GM15510 (cell line): ENCODE results near the gene STON1.

Experiments
- POLR2A ChIP-seq: IDR thresholded peaks from 3 replicates; pipeline ENCODE4 v1.6.1; 2011; ENCODE audit warnings: borderline replicate concordance; ENCODE audit not compliant: insufficient read length; ENCODE audit errors: extremely low read depth

Gene STON1

DNA sequence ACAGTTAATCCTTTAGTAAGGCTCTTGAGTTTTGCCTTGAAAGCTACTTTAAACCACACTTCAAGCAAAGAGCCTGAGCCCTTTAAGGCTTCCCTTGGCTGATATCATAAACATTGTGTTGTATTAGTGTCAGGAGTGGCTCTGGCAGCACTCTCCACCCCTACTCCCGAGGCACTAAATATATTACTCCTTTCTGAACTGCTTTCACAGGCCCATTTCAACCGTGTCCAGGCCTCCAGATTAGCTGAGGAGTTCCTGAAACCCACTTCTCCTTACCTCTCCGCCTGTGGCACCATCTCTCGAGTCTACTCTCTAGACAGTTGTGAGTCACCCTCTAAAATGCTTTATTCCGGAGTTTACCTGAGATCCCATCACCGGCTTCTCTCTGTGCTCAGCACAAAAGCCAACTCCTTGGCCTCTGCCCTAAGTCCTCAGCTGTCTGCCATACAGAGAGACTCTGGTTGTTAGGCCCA is 14.4 kb upstream of the STON1 start:
- no peak for TF ChIP-seq POLR2A

DNA sequence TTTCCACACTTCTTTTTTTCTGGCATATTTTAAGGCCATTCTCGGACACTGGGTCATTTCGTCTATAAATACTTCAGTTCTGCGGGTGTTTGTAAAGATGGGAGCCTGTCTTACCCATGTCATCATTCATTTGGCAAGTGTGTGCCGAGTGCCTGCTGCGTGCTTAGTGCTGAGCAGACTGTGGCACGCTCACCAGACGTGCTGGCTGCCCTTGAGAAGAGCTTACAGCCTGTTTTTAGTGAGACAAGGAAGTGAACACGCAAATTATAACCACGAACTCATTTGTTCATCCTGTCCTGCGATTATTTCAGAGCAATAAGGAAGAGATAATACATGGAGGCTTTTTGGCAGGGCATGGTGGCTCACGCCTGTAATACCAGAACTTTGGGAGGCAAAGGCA is 10.4 kb upstream of the STON1 start:
- no peak for TF ChIP-seq POLR2A

DNA sequence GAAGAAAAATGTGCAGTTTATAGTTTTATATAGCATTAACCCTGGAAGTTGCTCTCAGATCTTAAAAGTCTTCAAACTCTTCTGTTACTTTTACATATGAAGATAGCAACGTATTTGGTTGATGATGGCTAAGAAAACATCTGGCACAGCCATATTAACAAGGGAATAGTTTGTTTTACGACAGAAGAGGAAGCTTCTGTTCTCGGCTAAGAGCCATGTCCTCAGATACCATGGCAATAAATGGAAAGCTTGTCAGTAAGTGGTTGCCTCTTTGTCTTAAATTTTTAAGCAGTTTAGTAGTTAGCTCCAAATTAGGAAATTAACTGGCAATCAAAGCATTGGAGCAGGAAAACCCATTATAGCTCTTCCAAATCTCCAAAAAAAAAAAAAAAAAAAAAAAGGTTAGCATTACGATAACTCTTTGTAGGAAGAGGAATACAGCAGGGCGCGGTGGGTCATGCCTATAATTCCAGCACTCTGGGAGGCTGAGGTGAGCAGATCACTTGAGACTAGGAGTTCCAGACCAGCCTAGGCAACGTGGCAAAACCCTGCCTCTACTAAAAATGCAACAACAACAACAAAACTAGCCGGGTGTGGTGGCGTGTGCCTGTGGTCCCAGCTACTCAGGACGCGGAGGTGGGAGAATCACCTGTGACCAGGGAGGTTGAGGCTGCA is 4.5 kb upstream of the STON1 start:
- no peak for TF ChIP-seq POLR2A

DNA sequence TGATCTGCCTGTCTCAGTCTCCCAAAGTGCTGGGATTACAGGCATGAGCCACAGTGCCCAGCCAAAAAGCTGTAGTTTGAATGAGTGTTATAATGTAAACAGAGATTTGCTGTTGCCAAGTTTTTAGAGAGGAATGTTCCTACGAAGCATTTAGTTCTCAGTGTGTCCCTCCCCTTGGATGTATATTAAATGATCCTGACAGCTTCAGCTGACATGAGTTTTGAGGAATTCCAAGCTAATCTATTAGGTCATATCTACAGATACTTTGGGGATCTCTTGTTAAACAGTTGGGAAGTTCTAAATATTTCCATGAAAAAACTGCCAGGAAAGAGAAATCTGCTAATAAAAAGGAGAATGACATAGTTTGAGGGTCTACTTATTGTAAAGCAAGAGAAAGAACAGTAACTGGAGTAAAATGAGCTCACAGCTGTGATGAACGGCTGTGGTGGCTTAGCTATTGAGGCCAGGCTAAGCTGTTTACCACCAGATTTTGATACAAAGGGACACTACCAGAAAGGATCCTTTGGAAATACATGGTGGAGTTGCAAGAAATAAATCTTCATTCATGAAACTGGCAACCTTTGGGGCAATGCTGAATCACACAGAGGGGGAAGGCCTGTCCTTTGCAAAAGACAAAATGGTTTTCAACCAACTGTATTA is 2.6 kb upstream of the STON1 start:
- TF ChIP-seq POLR2A = no peak

DNA sequence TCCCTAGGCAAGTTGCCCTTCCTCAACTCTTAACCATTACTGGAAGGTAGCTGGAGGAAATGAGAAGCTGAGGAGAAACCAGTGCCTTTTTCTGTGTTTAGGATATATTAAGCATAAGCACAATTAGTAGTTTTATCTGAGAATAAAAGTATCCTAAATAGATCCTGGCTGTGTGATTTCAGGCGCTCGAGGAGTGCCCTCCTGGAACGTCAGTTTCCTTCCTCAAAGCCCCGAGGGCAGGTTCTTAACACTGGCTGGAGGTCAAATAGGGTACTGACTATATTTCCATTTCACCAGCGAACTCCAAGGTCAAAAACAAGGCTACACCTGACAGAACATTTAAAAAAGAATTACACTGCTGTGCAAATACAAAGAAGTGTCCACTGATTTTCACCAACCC is 1.5 kb upstream of the STON1 start:
- TF ChIP-seq POLR2A = no peak

DNA sequence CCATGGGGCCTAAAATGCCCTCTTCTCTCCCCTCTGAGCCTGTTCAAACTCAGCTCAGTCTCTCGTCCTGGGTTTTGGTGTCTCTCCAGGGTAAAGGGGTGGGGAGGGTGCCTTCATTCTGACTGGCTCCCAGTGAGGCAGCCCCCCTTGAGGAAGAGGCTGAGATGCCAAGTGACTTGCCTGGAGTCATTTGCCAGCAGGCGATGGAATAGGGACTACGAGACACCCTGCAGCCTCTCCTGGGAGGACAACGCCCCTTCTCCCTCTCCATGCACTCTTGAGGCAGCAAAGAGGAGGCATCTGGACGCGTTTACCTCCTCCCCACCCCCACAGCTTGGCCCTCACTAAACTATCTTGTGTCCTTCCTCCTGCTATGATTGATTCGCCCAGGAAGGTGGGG is 760 bp upstream of the STON1 start:
- no peak for TF ChIP-seq POLR2A

DNA sequence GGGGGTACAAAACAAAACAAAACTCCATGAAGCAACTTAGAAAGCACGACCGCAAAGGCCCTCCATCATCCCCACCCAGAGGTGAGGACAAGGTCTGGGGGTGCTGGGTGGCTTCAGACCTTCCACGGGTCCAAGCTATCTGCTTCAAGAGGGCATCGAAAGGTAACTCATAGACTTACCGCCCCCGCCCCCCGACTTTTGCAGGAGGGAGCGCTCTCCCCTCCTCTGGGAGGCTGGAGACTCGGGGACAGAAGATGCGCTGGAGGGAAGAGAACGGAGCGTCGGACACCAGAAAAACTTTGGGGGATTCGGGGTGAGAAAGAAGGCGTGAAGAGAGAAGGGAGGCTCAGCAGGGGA is 300 bp upstream of the STON1 start:
- TF ChIP-seq POLR2A = no peak

DNA sequence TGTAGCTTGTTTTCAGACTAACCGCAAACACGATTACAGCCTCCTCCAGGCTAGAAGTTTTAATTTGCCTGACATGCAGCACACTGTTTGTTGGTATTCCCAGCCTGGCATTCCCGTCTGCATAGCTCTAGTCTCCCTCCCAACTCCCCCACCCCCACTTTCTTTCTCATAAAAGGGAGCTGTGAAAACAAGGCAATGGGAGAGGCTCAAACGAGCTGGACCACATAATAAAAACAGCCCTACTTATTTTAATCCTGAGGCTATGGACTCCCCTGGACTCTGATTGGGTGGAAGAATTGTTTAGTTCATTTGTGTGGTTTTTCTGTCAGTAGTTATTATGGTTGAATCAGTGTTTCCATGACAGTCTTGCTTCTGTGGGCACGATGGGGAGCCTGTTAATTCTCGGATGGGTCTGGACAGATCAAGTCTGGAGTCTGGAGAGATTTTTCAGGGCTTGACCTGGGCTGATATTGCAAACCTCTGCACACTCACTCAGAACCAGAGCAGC is 1.2 kb downstream of the STON1 start:
- no peak for TF ChIP-seq POLR2A

DNA sequence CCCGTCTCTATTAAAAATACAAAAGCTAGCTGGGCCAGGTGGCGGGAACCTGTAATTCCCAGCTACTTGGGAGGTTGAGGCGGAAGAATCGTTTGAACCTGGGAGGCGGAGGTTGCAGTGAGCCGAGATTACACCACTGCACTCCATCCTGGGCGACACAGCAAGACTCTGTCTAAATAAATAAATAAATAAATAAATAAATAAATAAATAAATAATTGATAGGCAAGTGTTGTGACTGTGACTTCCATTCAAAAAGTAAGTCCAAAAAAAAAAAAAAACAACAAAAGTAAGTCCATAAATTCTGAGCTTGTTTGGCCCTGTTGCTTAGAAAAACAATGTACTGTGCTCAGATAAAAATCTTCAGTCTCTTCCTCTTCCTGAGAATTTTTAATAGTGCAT is 2.2 kb downstream of the STON1 start:
- TF ChIP-seq POLR2A = no peak

DNA sequence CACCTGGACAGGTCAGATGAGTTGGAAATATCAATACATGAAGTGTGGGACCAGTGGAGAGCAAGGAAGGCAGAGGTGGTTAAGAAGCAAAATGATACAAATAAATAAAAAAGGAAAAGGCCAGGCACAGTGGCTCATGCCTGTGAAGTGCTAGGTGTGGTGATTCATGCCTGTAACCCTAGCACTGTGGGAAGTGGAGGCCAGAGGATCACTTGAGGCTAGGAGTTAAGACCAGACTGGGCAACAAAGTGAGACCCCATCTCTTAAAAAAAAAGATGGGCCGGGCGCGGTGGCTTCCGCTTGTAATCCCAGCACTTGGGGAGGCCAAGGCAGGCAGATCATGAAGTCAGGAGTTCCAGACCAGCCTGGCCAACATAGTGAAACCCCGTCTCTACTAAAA is 2.9 kb downstream of the STON1 start:
- TF ChIP-seq POLR2A = no peak

DNA sequence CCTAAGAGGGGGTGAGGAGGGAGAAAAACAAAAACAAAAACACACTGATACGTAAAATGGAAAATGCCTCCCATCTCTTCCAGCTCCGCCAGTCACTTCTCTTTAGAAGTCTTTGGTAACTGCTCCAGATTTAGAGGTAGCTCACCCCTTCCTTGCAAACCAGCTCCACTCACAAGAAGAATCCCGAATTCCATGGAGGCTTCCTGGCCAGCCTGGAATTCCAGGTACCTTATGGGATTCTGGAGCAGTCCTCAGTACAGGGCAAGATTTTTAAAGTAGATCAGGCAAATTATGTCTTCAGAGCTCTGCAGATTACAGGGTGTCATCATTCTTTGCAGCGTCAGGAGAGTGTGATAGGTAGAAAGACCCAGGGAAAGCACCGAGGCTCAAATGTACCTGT is 4.8 kb downstream of the STON1 start:
- TF ChIP-seq POLR2A = no peak

DNA sequence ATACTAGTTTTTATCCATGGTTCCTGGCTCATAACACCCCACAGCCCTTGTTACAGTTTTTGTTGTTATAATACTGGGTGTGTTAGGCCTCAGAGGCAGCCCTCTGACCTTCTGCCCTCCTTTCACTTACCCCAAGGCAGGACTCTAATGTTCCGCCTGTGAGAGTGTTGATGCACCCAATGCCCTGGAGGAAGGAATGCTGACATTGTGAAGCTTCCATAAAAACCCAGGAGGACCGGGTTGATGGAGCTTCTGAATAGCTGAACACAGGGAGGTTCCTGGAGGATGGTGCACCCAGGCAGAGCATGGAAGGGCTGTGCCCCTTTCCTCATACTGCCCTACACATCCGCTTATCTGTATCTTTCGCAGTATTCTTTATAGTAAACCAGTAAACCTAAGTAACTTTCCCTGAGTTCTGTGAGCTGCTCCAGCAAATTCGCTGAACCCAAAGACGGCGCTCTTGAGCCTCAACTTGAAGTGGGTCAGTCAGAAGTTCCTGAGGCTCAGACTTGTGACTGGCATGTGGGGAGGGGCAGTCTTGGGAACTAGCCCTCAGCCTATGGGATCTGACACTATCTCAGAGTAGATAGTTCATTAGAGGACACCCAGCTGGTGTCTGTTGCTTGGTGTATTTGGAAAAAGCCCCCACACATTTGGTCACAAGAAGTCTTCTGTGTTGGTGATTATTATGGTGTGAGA is 10.4 kb downstream of the STON1 start:
- TF ChIP-seq POLR2A = no peak

DNA sequence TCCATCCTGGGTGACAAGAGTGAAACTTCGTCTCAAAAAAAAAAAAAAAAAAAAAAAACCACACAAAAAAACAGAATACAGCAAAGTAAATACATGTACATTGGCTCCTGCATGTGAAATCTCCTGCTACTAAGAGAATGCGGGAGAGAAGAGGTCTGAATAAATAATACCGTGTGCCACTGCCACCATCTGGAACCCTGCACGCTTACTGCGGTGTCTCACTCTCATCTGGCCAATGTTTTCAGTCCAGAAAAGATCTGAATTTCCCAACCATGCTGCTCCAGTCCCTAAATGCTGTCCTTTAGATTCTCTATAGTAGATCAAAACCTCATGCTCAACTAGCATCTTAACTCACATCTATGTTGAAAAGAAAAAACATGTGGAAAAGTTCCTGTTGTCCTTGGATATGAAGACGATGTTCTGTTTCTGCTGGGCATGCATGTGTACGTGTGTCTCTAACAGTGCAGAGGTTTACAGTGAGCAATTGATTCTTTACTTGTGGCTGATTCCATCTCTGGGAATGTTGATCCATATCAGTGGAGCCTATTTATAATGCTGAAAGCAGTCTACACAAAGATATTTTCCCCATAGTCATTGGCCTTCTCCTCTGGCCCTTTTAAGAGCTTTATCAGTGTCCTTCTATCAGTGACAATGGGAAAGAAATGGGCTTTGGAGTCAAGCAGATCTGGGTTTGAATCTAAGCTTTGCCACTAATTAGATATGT is 11.9 kb downstream of the STON1 start:
- no peak for TF ChIP-seq POLR2A

DNA sequence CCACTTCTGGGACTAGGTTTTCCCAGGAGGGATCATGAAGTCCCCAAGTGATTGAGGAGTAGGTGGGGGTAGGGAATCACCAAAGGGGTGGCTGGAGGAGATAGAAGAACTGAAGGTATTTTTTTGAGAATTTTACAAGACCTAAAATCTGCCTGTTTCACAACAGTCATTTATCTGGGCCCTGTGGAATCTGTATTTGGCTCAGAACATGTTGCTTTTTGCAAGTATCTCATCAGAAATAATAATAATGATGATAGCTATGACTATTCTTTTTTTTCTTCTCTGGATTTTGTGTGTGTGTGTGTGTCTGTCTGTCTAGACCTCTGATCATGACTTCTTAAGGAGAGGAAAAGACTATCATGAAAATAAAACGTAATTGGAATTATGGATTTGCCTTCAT is 13.9 kb downstream of the STON1 start:
- TF ChIP-seq POLR2A = no peak

DNA sequence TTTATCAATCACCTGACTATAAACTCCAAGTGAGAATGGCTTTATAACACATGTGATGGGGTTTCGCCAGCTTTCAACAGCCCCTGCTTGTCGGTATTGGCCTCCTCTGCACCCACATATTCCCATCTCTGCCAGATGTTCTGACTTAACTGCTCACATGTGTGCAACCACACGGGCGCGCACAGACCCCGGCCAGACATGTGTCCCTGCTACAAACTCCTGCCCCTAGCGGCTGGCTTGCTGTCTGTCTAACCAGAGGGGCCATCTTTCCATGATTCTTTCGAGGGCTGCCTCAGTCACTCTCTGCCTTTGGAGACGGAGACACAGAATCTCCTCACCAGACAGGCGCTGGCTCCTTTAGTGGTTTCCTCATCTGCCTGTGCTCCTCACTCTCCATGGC is 15.3 kb downstream of the STON1 start:
- TF ChIP-seq POLR2A = no peak
